HL-60 (cell line): ENCODE data around the gene MAP2K5.

ENCODE experiments used
- DNase-seq, 2 experiments: peaks; one replicate each; pipeline ENCODE4 v3.0.0-alpha.2; 2010 to 2020; ENCODE audit warnings: low read depth in 1 of 2, low spot score in 1 of 2
- H3K27ac ChIP-seq: fragments of 250-450 bp; sonication (Bioruptor Pico); replicated peaks from 2 replicates; pipeline ENCODE4 v1.5.1; 2020; ENCODE audit warnings: mild to moderate bottlenecking, moderate library complexity
- H3K27me3 ChIP-seq: fragments of 250-450 bp; sonication (Bioruptor Pico); 2 replicates; pipeline ENCODE4 v1.5.1; 2021; ENCODE audit warnings: mild to moderate bottlenecking, moderate library complexity; ENCODE audit not compliant: insufficient read depth, poor library complexity, severe bottlenecking
- H3K4me3 ChIP-seq: replicated peaks from 2 replicates; pipeline ENCODE4 v1.5.1; 2011; ENCODE audit warnings: mild to moderate bottlenecking, control low read depth, low read length; ENCODE audit not compliant: insufficient read depth
- CTCF ChIP-seq: IDR thresholded peaks from one replicate; pipeline ENCODE4 v1.5.1; 2011; ENCODE audit warnings: low read length, control low read depth, inconsistent platforms; ENCODE audit not compliant: insufficient read depth
- GABPA ChIP-seq: IDR thresholded peaks from 2 replicates; pipeline ENCODE4 v1.6.1; 2012; ENCODE audit warnings: low read depth
- POLR2AphosphoS5 ChIP-seq: IDR thresholded peaks from 2 replicates; pipeline ENCODE4 v1.6.1; 2012; ENCODE audit warnings: low read depth
- REST ChIP-seq: IDR thresholded peaks from 2 replicates; pipeline ENCODE4 v1.6.1; 2012; ENCODE audit warnings: low read depth; ENCODE audit not compliant: insufficient replicate concordance
- SPI1 ChIP-seq: IDR thresholded peaks from 2 replicates; pipeline ENCODE4 v1.6.1; 2012; ENCODE audit warnings: low read depth, mild to moderate bottlenecking, borderline replicate concordance

The MAP2K5 gene

GRCh38 chr15:67801142-67801541 is 258.6 kb downstream of the MAP2K5 start:
- TF ChIP-seq POLR2AphosphoS5 (no peak), SPI1 (no peak), REST (no peak), CTCF (no peak)
- Histone ChIP-seq H3K27ac (no peak overlapping the region), H3K27me3 (no peaks in the 10 kb centered on the region), H3K4me3 (no peak overlapping the region)
- no peak for DNase-seq

- H3K4me3 ChIP-seq: no peak overlapping the region
- H3K27ac ChIP-seq: no peak overlapping the region
- H3K27me3 ChIP-seq: no peaks in the 10 kb centered on the region
- DNase-seq: no peak
- TF ChIP-seq REST: no peak
- no peak for TF ChIP-seq POLR2AphosphoS5
- TF ChIP-seq SPI1: no peak
- no peak for TF ChIP-seq CTCF
- TF ChIP-seq GABPA: no peak
These were observed 259.7 kb downstream of the MAP2K5 start for GRCh38 chr15:67801926-67802914.

- DNase-seq: no peak
- Histone ChIP-seq H3K4me3 (no peak overlapping the region), H3K27ac (no peak overlapping the region), H3K27me3 (no peaks in the 10 kb centered on the region)
- TF ChIP-seq GABPA (no peak), REST (no peak), SPI1 (no peak), CTCF (no peak), POLR2AphosphoS5 (no peak)
These were observed 260.8 kb downstream of the MAP2K5 start for GRCh38 chr15:67803299-67803698.
